K562 (cell line): ENCODE measurements around the gene TRIM27. TPM values are rescaled to one million over a fixed set of nuclear protein-coding genes. Genes with fewer than 3 reads are reported as not detected.

Source experiments
- ASH1L ChIP-seq: fragments of 450-650 bp; IDR thresholded peaks from 2 replicates; pipeline ENCODE4 v1.6.1; 2018; ENCODE audit warnings: borderline replicate concordance, mild to moderate bottlenecking, low read depth; ENCODE audit not compliant: partially characterized antibody
- BRF1 ChIP-seq: IDR thresholded peaks from 3 replicates; pipeline ENCODE4 v1.6.1; 2011; ENCODE audit warnings: borderline replicate concordance, mild to moderate bottlenecking; ENCODE audit not compliant: insufficient read length; ENCODE audit errors: extremely low read depth
- CEBPB ChIP-seq: fragments of 450-650 bp; IDR thresholded peaks from 2 replicates; pipeline ENCODE4 v1.6.1; 2016; ENCODE audit warnings: missing genetic modification characterization, missing compliant biosample characterization
- CREB5 ChIP-seq: fragments of 250-450 bp; sonication (Bioruptor Pico); IDR thresholded peaks from 2 replicates; pipeline ENCODE4 v1.5.0; 2020; ENCODE audit warnings: mild to moderate bottlenecking
- ELK1 ChIP-seq: sonication (generic); formaldehyde crosslinking; IDR thresholded peaks from 2 replicates; pipeline ENCODE4 v1.8.1; 2022; ENCODE audit warnings: missing genetic modification reagents
- ERF ChIP-seq: fragments of 450-650 bp; formaldehyde crosslinking; IDR thresholded peaks from 2 replicates; pipeline ENCODE4 v1.4.0; 2020; ENCODE audit warnings: mild to moderate bottlenecking, mixed read lengths
- GABPB2 ChIP-seq: fragments of 250-450 bp; sonication (Bioruptor Pico); conservative IDR thresholded peaks from 2 replicates; pipeline ENCODE4 v1.5.1; 2021; ENCODE audit warnings: mild to moderate bottlenecking
- GATAD2B ChIP-seq: fragments of 450-650 bp; IDR thresholded peaks from 2 replicates; pipeline ENCODE4 v1.6.1; 2017; ENCODE audit warnings: mild to moderate bottlenecking, borderline replicate concordance
- GTF2F1 ChIP-seq: IDR thresholded peaks from 2 replicates; pipeline ENCODE4 v1.6.1; 2011; ENCODE audit warnings: low read depth, low read length, improper control_type of control experiment
- HEY1 ChIP-seq: fragments of 250-450 bp; sonication (Bioruptor Pico); IDR thresholded peaks from 2 replicates; pipeline ENCODE4 v1.5.0; 2020; ENCODE audit warnings: mild to moderate bottlenecking, moderate library complexity, borderline replicate concordance
- HOXB6 ChIP-seq: fragments of 250-450 bp; sonication (Bioruptor Pico); IDR thresholded peaks from 2 replicates; pipeline ENCODE4 v1.5.1; 2022; ENCODE audit warnings: mild to moderate bottlenecking, borderline replicate concordance
- IRF9 ChIP-seq: fragments of 450-650 bp; IDR thresholded peaks from 2 replicates; pipeline ENCODE4 v1.6.1; 2016; ENCODE audit warnings: missing biosample characterization, missing genetic modification characterization
- MCM5 ChIP-seq: fragments of 450-650 bp; IDR thresholded peaks from 2 replicates; pipeline ENCODE4 v1.6.1; 2016; ENCODE audit warnings: low read depth
- NFE2 ChIP-seq: IDR thresholded peaks from 2 replicates; pipeline ENCODE4 v1.6.1; 2014; ENCODE audit warnings: antibody characterized with exemption, low read depth
- NR1H2 ChIP-seq: sonication (generic); formaldehyde crosslinking; IDR thresholded peaks from 2 replicates; pipeline ENCODE4 v1.4.0; 2020; ENCODE audit warnings: mild to moderate bottlenecking, missing genetic modification reagents
- NR2C2 ChIP-seq, 2 experiments: fragments of 200-800 bp in 1 of 2; sonication (Bioruptor generic) in 1 of 2; sonication (generic) in 1 of 2; formaldehyde crosslinking in 1 of 2; IDR thresholded peaks; 2 replicates each; pipeline versions ENCODE4 v1.6.1 to v1.8.0; 2016 to 2022; ENCODE audit warnings: mild to moderate bottlenecking in 1 of 2, missing compliant biosample characterization in 1 of 2, missing genetic modification characterization in 1 of 2, missing genetic modification reagents in 1 of 2
- PHTF2 ChIP-seq: fragments of 250-450 bp; sonication (Bioruptor Pico); IDR thresholded peaks from 2 replicates; pipeline ENCODE4 v1.5.0; 2021; ENCODE audit warnings: mild to moderate bottlenecking
- PTBP1 ChIP-seq: fragments of 200-400 bp; formaldehyde crosslinking; IDR thresholded peaks from 2 replicates; pipeline ENCODE4 v1.6.1; 2017; ENCODE audit warnings: low read depth, low read length
- U2AF2 ChIP-seq: fragments of 200-400 bp; formaldehyde crosslinking; optimal IDR thresholded peaks from 2 replicates; pipeline ENCODE3; 2017; ENCODE audit warnings: low read depth, mild to moderate bottlenecking, low read length
- ZBTB17 ChIP-seq: fragments of 450-650 bp; formaldehyde crosslinking; IDR thresholded peaks from 2 replicates; pipeline ENCODE4 v1.4.0; 2020; ENCODE audit warnings: mild to moderate bottlenecking
- ZNF134 ChIP-seq: fragments of 250-450 bp; sonication (Bioruptor Pico); conservative IDR thresholded peaks from 2 replicates; pipeline ENCODE4 v1.4.0; 2020
- ZNF140 ChIP-seq: fragments of 250-450 bp; sonication (Bioruptor Pico); IDR thresholded peaks from 2 replicates; pipeline ENCODE4 v1.8.0; 2021; ENCODE audit warnings: moderate library complexity, mild to moderate bottlenecking, inconsistent platforms
- ZNF584 ChIP-seq: fragments of 200-800 bp; sonication (Bioruptor generic); IDR thresholded peaks from 2 replicates; pipeline ENCODE4 v1.6.1; 2016; ENCODE audit warnings: low read depth, mild to moderate bottlenecking, missing genetic modification characterization, missing compliant biosample characterization
- ZNF717 ChIP-seq: fragments of 250-450 bp; sonication (Bioruptor Pico); IDR thresholded peaks from 2 replicates; pipeline ENCODE4 v1.5.0; 2021
- ZNF764 ChIP-seq: fragments of 250-450 bp; sonication (Bioruptor Pico); IDR thresholded peaks from 2 replicates; pipeline ENCODE4 v1.4.0; 2020; ENCODE audit warnings: low read depth, mild to moderate bottlenecking, moderate library complexity
- ZNF77 ChIP-seq: fragments of 250-450 bp; sonication (Bioruptor Pico); IDR thresholded peaks from 2 replicates; pipeline ENCODE4 v1.5.0; 2020
- polyA plus RNA-seq, 8 experiments: library from polyadenylated mRNA; depleted of rRNA in 4 of 8; stranded (reverse) in 5 of 8; unstranded in 3 of 8; fragments of >200 nt; fragmentation: Nextera tagmentation in 2 of 8; fragmentation: Illumina TruSeq in 1 of 8; extraction: Ambion mirVana in 2 of 8; extraction: Trizol in 1 of 8; gene quantifications; 2 replicates each; pipeline versions ENCODE4 v1.2.1 to v1.2.3, GENCODE V29; 2011 to 2014; ENCODE audit warnings: inconsistent platforms in 1 of 8, missing spikeins in 1 of 8
- total RNA-seq, 7 experiments: library from RNA; depleted of rRNA in 6 of 7; stranded (reverse); fragments of >200 nt in 6 of 7; fragmentation: Illumina TruSeq in 2 of 7; extraction: Trizol in 2 of 7; gene quantifications; 2 replicates each; pipeline versions ENCODE4 v1.2.1 to v1.2.3, GENCODE V29; 2011 to 2021; ENCODE audit warnings: low replicate concordance in 1 of 7
- TF ChIP-seq, protein P1 (sequence below): sonication (generic); formaldehyde crosslinking; IDR thresholded peaks from 2 replicates; pipeline ENCODE4 v1.8.0; 2023; ENCODE audit warnings: mild to moderate bottlenecking, missing genetic modification reagents

Gene TRIM27
- total and polyA plus RNA-seq, 9 of the 15 experiments (the other 6 are each of a cell fraction or from before 2014, with no cell fraction given), result 37.7 to 235 (median 122) TPM

- TF ChIP-seq ZNF134 (CRISPR knock-in tag) (0 out of 2 replicates have a peak, but pooled peaks have one; percentile 21), ASH1L (no peak), GATAD2B (peak; percentile 53; the same call in 1 of the 2 replicates), CEBPB (tag) (no peak), ZNF77 (CRISPR knock-in tag) (no peak), ZNF140 (no peak), NR2C2 (CRISPR knock-in tag; IDR thresholded peaks at IDR 0.05) (no peak), NR2C2 (tag; IDR thresholded peaks at IDR 0.05) (peak; percentile 46; the same call in 1 of the 2 replicates), ZNF584 (CRISPR knock-in tag) (no peak), ZNF717 (CRISPR knock-in tag) (no peak), CREB5 (no peak), MCM5 (no peak), PHTF2 (no peak), IRF9 (tag) (no peak), PTBP1 (no peak), GTF2F1 (no peak), ERF (CRISPR knock-in tag) (no peak), ELK1 (CRISPR knock-in tag) (no peak), HEY1 (CRISPR knock-in tag) (no peak), ZBTB17 (CRISPR knock-in tag) (no peak), U2AF2 (no peak), HOXB6 (CRISPR knock-in tag) (peak; percentile 13; the same call in 1 of the 2 replicates), ZNF764 (peak; percentile 66; the same call in 1 of the 2 replicates), GABPB2 (no peak), NFE2 (peak; percentile 13; the same call in 1 of the 2 replicates), NR1H2 (CRISPR knock-in tag) (no peak), BRF1 (peak; percentile 25)
- TF ChIP-seq, protein P1, sequence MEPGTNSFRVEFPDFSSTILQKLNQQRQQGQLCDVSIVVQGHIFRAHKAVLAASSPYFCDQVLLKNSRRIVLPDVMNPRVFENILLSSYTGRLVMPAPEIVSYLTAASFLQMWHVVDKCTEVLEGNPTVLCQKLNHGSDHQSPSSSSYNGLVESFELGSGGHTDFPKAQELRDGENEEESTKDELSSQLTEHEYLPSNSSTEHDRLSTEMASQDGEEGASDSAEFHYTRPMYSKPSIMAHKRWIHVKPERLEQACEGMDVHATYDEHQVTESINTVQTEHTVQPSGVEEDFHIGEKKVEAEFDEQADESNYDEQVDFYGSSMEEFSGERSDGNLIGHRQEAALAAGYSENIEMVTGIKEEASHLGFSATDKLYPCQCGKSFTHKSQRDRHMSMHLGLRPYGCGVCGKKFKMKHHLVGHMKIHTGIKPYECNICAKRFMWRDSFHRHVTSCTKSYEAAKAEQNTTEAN (CRISPR knock-in tag), result no peak
These were observed 29.3 kb upstream of the TRIM27 start (continued) for GRCh38 chr6:28953039-28953584.
